HCT116 (cell line): ENCODE results near the gene MON2. TPM values are rescaled to one million over a fixed set of nuclear protein-coding genes. Genes with fewer than 3 reads are reported as not detected.

Source experiments
- ATAC-seq: fragments of 200-7000 bp; cut with Tn5 transposase; 2 replicates; pipeline ENCODE4 v1.9.1; 2020; ENCODE audit warnings: mild to moderate bottlenecking, moderate library complexity
- BruUV-seq: library from RNA; stranded (reverse); fragments of 400-500 nt; replicated peaks from 2 replicates; lab custom pipeline; 2021; lab: Mats Ljungman, UMichigan
- CTCF ChIA-PET: fragments of 300-600 bp; sonication (Branson Sonifier 250); formaldehyde crosslinking; loops from one replicate; lab custom pipeline; 2021; ENCODE audit warnings: antibody characterized with exemption; lab: Charles Lee
- POLR2A ChIA-PET: fragments of 300-600, 350-600 bp; sonication (Branson Sonifier 250); formaldehyde crosslinking; loops from one replicate; lab custom pipeline; 2021; ENCODE audit warnings: antibody characterized with exemption; lab: Charles Lee
- RAD21 ChIA-PET, 2 experiments: fragments of 300-600 bp; sonication (Branson Sonifier 250); formaldehyde crosslinking; loops; one replicate each; lab custom pipeline; 2023; ENCODE audit warnings: low total read pairs in 2 of 2; ENCODE audit not compliant: uncharacterized antibody in 2 of 2, unreplicated experiment in 2 of 2, low non-redundant PET in 1 of 2; lab: Charles Lee
- DNase-seq: peaks from one replicate; pipeline ENCODE4 v3.0.0-alpha.2; 2010; ENCODE audit warnings: low read depth, low spot score
- H2AFZ ChIP-seq: fragments of 200-600 bp; shearing (Covaris generic), sonication (generic); 2 replicates; pipeline ENCODE4 v1.6.1; 2017; ENCODE audit warnings: low read depth, mixed run types, mixed read lengths, antibody characterized with exemption, low read length; ENCODE audit not compliant: poor library complexity, severe bottlenecking
- H3K27ac ChIP-seq: 2 replicates; pipeline ENCODE4 v1.5.1; 2012; ENCODE audit warnings: low read depth, low read length
- H3K27me3 ChIP-seq: fragments of 200-600 bp; sonication (generic); 2 replicates; pipeline ENCODE4 v1.6.1; 2016; ENCODE audit warnings: mixed run types, low read length, mixed read lengths; ENCODE audit not compliant: insufficient read depth
- H3K36me3 ChIP-seq, 2 experiments: fragments of 200-500 bp in 1 of 2; fragments of 200-600 bp in 1 of 2; sonication (Bioruptor generic) in 1 of 2; sonication (generic) in 1 of 2; 2 replicates each; pipeline versions ENCODE4 v1.5.1 to v1.6.1; 2014 to 2016; ENCODE audit warnings: low read length in 2 of 2, inconsistent platforms in 1 of 2, mixed read lengths in 1 of 2, mixed run types in 1 of 2; ENCODE audit not compliant: insufficient read depth in 2 of 2, control insufficient read depth in 1 of 2
- H3K4me1 ChIP-seq, 2 experiments: fragments of 200-600 bp in 1 of 2; sonication (generic) in 1 of 2; 2 replicates each; pipeline versions ENCODE4 v1.5.1 to v1.6.1; 2012 to 2017; ENCODE audit warnings: low read length in 2 of 2, inconsistent platforms in 1 of 2, mild to moderate bottlenecking in 1 of 2, mixed read lengths in 1 of 2, mixed run types in 1 of 2, moderate library complexity in 1 of 2; ENCODE audit not compliant: insufficient read depth in 2 of 2, control insufficient read depth in 1 of 2
- H3K4me2 ChIP-seq: fragments of 200-600 bp; sonication (generic); 2 replicates; pipeline ENCODE4 v1.6.1; 2017; ENCODE audit warnings: mixed run types, low read length, mixed read lengths
- H3K4me3 ChIP-seq, 2 experiments: fragments of 200-600 bp in 1 of 2; sonication (generic) in 1 of 2; replicated peaks in 1 of 2; 2 replicates each; pipeline ENCODE4 v1.5.1; 2011 to 2016; ENCODE audit warnings: low read length in 2 of 2, control low read depth in 1 of 2, low read depth in 1 of 2, mild to moderate bottlenecking in 1 of 2, mixed read lengths in 1 of 2, mixed run types in 1 of 2
- H3K79me2 ChIP-seq: fragments of 200-600 bp; sonication (generic); 2 replicates; pipeline ENCODE4 v1.6.1; 2017; ENCODE audit warnings: mild to moderate bottlenecking, mixed run types, low read length, moderate library complexity, mixed read lengths; ENCODE audit not compliant: insufficient read depth
- H3K9ac ChIP-seq: fragments of 200-600 bp; sonication (generic); 2 replicates; pipeline ENCODE4 v1.6.1; 2016; ENCODE audit warnings: low read length, mixed read lengths
- H3K9me2 ChIP-seq: fragments of 200-600 bp; sonication (generic), shearing (Covaris generic); 2 replicates; pipeline ENCODE4 v1.6.1; 2017; ENCODE audit warnings: mixed run types, mild to moderate bottlenecking, moderate library complexity; ENCODE audit not compliant: insufficient read depth
- H3K9me3 ChIP-seq, 2 experiments: fragments of 200-500 bp in 1 of 2; fragments of 200-600 bp in 1 of 2; sonication (Bioruptor generic) in 1 of 2; sonication (generic) in 1 of 2; 2 replicates each; pipeline ENCODE4 v1.6.1; 2014 to 2017; ENCODE audit warnings: low read length in 2 of 2, mixed read lengths in 2 of 2, inconsistent platforms in 1 of 2, low read depth in 1 of 2, mild to moderate bottlenecking in 1 of 2, mixed run types in 1 of 2, moderate library complexity in 1 of 2; ENCODE audit not compliant: control insufficient read depth in 1 of 2, insufficient read depth in 1 of 2
- H4K20me1 ChIP-seq: fragments of 200-600 bp; sonication (generic), shearing (Covaris generic); 2 replicates; pipeline ENCODE4 v1.6.1; 2017; ENCODE audit warnings: mixed run types, mild to moderate bottlenecking, moderate library complexity; ENCODE audit not compliant: insufficient read depth
- CBX3 ChIP-seq: IDR thresholded peaks from 2 replicates; pipeline ENCODE4 v1.6.1; 2012; ENCODE audit warnings: low read depth
- EGR1 ChIP-seq: IDR thresholded peaks from 2 replicates; pipeline ENCODE4 v1.6.1; 2012; ENCODE audit warnings: low read depth
- ELF1 ChIP-seq: IDR thresholded peaks from 2 replicates; pipeline ENCODE4 v1.6.1; 2012; ENCODE audit warnings: low read depth, borderline replicate concordance
- EZH2 ChIP-seq: fragments of 200-600 bp; sonication (generic); IDR thresholded peaks from 2 replicates; pipeline ENCODE4 v1.6.1; 2017; ENCODE audit warnings: antibody characterized with exemption, mixed run types
- EZH2phosphoT487 ChIP-seq: fragments of 200-600 bp; IDR thresholded peaks from 2 replicates; pipeline ENCODE4 v1.6.1; 2018; ENCODE audit warnings: antibody characterized with exemption, borderline replicate concordance
- JUND ChIP-seq: IDR thresholded peaks from 2 replicates; pipeline ENCODE4 v1.6.1; 2012
- MAX ChIP-seq: IDR thresholded peaks from 2 replicates; pipeline ENCODE4 v1.6.1; 2012
- POLR2A ChIP-seq: IDR thresholded peaks from 2 replicates; pipeline ENCODE4 v1.7.0; 2011; ENCODE audit warnings: borderline replicate concordance; ENCODE audit not compliant: insufficient read depth, insufficient read length; ENCODE audit errors: extremely low read depth
- SRF ChIP-seq: IDR thresholded peaks from 2 replicates; pipeline ENCODE4 v1.6.1; 2012; ENCODE audit warnings: low read depth
- ZFX ChIP-seq: fragments of 450-650 bp; IDR thresholded peaks from 2 replicates; pipeline ENCODE4 v1.6.1; 2017
- intact Hi-C: fragments of 100-400 bp; cut with micrococcal nuclease; formaldehyde crosslinking; loops from 2 replicates; pipeline ENCODE4 v1.10.0; 2022
- total RNA-seq: library from RNA; stranded (reverse); gene quantifications from one replicate; pipeline ENCODE4 v1.2.1, GENCODE V29; 2021; ENCODE audit not compliant: unreplicated experiment
- TF ChIP-seq, protein P1 (sequence below): IDR thresholded peaks from 2 replicates; pipeline ENCODE4 v1.6.1; 2011; ENCODE audit warnings: mild to moderate bottlenecking, low read length, moderate library complexity; ENCODE audit not compliant: insufficient replicate concordance; ENCODE audit errors: extremely low read depth

The MON2 gene
- total RNA-seq, 1 experiment from 2014 or later = 30.7 TPM

GRCh38 chr12:62530596-62530995 is 64.0 kb downstream of the MON2 start:
- Histone ChIP-seq H4K20me1 (no peaks in the 10 kb centered on the region), H3K27me3 (no peaks in the 10 kb centered on the region), H3K4me1 (no peaks in the 10 kb centered on the region), H3K79me2 (no peaks in the 10 kb centered on the region), H3K9me2 (no peaks in the 10 kb centered on the region), H3K4me2 (no peak overlapping the region), H3K36me3 (peaks cover 0 to 8% of the 10 kb centered on the region in 2 experiments; a peak in 1 of 4 replicates), H3K4me3 (no peak overlapping the region), H3K9ac (no peak overlapping the region), H3K9me3 (no peaks in the 10 kb centered on the region), H3K27ac (no peak overlapping the region), H2AFZ (no peak overlapping the region)
- ATAC-seq (no peak), DNase-seq (no peak)
- ChIA-PET CTCF (no interaction called here), RAD21 (no interaction called here), POLR2A (no interaction called here)
- TF ChIP-seq EZH2 = no peak
- TF ChIP-seq CBX3 = no peak
- no peak for TF ChIP-seq EGR1
- TF ChIP-seq POLR2A = no peak
- no peak for TF ChIP-seq JUND
- TF ChIP-seq MAX = no peak
- intact Hi-C loops = no loop called here
- no TSS peak for BruUV-seq

GRCh38 chr12:62532333-62532732 is 65.7 kb downstream of the MON2 start:
- Histone ChIP-seq H3K79me2 (no peaks in the 10 kb centered on the region), H3K27me3 (no peaks in the 10 kb centered on the region), H3K27ac (no peak overlapping the region), H3K36me3 (peaks cover 0 to 8% of the 10 kb centered on the region in 2 experiments; a peak in 1 of 4 replicates), H3K4me2 (no peak overlapping the region), H2AFZ (no peak overlapping the region), H4K20me1 (no peaks in the 10 kb centered on the region), H3K9me2 (no peaks in the 10 kb centered on the region)
- RAD21 ChIA-PET = no interaction called here
- ATAC-seq = no peak
- no TSS peak for BruUV-seq
- CTCF ChIA-PET = no interaction called here
- TF ChIP-seq SRF (no peak), ELF1 (no peak), EZH2 (no peak), EZH2phosphoT487 (no peak), MAX (no peak), ZFX (no peak)
- TF ChIP-seq, protein P1, sequence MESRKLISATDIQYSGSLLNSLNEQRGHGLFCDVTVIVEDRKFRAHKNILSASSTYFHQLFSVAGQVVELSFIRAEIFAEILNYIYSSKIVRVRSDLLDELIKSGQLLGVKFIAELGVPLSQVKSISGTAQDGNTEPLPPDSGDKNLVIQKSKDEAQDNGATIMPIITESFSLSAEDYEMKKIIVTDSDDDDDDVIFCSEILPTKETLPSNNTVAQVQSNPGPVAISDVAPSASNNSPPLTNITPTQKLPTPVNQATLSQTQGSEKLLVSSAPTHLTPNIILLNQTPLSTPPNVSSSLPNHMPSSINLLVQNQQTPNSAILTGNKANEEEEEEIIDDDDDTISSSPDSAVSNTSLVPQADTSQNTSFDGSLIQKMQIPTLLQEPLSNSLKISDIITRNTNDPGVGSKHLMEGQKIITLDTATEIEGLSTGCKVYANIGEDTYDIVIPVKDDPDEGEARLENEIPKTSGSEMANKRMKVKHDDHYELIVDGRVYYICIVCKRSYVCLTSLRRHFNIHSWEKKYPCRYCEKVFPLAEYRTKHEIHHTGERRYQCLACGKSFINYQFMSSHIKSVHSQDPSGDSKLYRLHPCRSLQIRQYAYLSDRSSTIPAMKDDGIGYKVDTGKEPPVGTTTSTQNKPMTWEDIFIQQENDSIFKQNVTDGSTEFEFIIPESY = no peak
- TF ChIP-seq, all 23 proteins: peak for 0
- no peaks in the 10 kb centered on the region for H3K4me1 ChIP-seq
- no peak for DNase-seq
- H3K9ac ChIP-seq = no peak overlapping the region
- H3K9me3 ChIP-seq = no peaks in the 10 kb centered on the region
- H3K4me3 ChIP-seq = no peak overlapping the region
- POLR2A ChIA-PET = no interaction called here
- intact Hi-C loops = no loop called here
